Activated naive CD4-positive, alpha-beta T cell treated with anti-CD3 and anti-CD28 coated beads, Interleukin-2, amount 50 U/mL, for 72 hours (primary cell): ENCODE measurements around the gene CCSER1. TPM values are rescaled to one million over a fixed set of nuclear protein-coding genes. Genes with fewer than 3 reads are reported as not detected.
"Not testable (repeated sequence)": the region's sequence is repeated elsewhere in the genome, so short reads cannot be mapped to it uniquely, and the experiment has no call there.

Experiments used
- ATAC-seq, 2 donors: fragments of 150-1000 bp; cut with Tn5 transposase; 2 replicates each; pipeline ENCODE4 v1.10.0; 2021; ENCODE audit warnings: mild to moderate bottlenecking in 2 of 2, moderate library complexity in 2 of 2
- DNase-seq, 2 donors: peaks; one replicate each; pipeline ENCODE4 v3.0.0; 2021 to 2022; ENCODE audit warnings: low spot score in 2 of 2
- H3K27ac Mint-ChIP-seq, 2 donors: one replicate each; pipeline ENCODE4 v1.8.0; 2022; ENCODE audit warnings: mild to moderate bottlenecking in 2 of 2, mixed read lengths in 2 of 2
- H3K36me3 Mint-ChIP-seq, 2 donors: one replicate each; pipeline ENCODE4 v1.8.0; 2022; ENCODE audit warnings: mixed read lengths in 2 of 2
- H3K9me3 Mint-ChIP-seq, 2 donors: one replicate each; pipeline ENCODE4 v1.8.0; 2022; ENCODE audit warnings: mixed read lengths in 2 of 2
- total RNA-seq, 2 donors: library from RNA; stranded (reverse); gene quantifications; one replicate each; pipeline ENCODE4 v1.2.3, GENCODE V29; 2022

The CCSER1 gene
- total RNA-seq, 2 donors from 2014 or later, result 0.23 TPM; not detected in 1

DNA sequence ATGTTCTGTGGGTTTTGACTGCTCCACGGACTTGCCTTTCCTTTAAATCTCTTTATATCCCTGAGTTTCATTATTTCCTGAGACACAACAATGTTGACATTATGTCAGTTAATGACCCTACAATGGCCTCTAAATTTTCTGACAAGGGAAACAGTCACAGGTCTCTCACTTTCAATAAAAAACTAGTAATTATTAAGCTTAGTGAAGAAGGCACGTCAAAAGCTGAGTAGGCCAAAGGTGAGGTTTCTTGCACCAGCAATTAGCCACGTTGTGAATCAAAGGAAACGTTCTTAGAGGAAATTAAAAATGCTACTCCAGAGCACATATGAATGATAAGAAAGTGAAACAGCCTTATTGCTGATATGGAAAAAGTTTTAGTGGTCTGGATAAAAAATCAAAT lies 1246.4 kb downstream of the CCSER1 start:
- no peaks in the 10 kb centered on the region for H3K36me3 Mint-ChIP-seq
- DNase-seq (no peak), ATAC-seq (no peak)
- H3K27ac Mint-ChIP-seq, result no peak overlapping the region
- H3K9me3 Mint-ChIP-seq, result peaks cover 21 to 22% of the 10 kb centered on the region in 2 donors

DNA sequence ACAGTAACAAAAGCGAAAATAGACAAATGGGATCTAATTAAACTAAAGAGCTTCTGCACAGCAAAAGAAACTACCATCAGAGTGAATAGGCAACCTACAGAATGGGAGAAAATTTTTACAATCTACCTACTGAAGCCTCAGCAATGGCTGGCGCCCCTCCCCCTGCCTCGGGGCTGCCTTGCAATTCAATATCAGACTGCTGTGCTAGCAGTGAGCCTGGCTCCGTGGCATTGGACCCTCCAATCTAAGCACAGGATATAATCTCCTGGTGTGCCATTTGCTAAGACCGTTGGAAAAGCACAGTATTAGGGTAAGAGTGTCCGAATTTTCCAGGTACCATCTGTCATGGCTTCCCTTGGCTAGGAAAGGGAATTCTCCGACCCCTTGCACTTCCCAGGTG lies 1278.2 kb downstream of the CCSER1 start:
- DNase-seq, H3K27ac Mint-ChIP-seq, ATAC-seq: not testable (repeated sequence)
- Mint-ChIP-seq H3K36me3 (peaks cover 0 to 16% of the 10 kb centered on the region in 2 donors), H3K9me3 (peaks cover 7 to 16% of the 10 kb centered on the region in 2 donors)

DNA sequence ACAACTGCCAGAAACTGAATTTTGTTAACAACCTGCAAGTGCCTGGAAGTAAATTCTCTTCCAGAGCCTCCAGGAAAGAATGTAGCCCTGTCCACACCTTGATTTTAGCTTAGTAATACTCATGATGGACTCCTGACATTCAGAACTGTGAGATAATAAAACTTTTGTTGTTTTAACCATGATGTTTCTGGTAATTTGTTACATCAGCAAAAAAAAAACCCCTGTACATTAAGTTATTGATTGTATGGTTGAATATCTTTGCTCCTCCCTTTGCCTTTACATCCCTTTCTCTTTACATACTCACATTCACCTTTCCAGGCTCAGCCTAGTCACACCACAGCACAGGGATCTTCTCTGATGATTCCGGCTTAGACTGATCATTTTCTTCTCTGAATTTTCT lies 1294.8 kb downstream of the CCSER1 start:
- H3K36me3 Mint-ChIP-seq, result peaks cover 0 to 7% of the 10 kb centered on the region in 2 donors
- peaks cover 20 to 21% of the 10 kb centered on the region in 2 donors for H3K9me3 Mint-ChIP-seq
- ATAC-seq, result no peak
- no peak overlapping the region for H3K27ac Mint-ChIP-seq
- no peak for DNase-seq

- DNase-seq (no peak), ATAC-seq (no peak)
- Mint-ChIP-seq H3K27ac (no peak overlapping the region), H3K9me3 (peaks cover 4 to 6% of the 10 kb centered on the region in 2 donors), H3K36me3 (no peaks in the 10 kb centered on the region)
Measured at GRCh38 chr4:91426725-91427124, 1299.5 kb downstream of the CCSER1 start.

- H3K9me3 Mint-ChIP-seq, result peaks cover 4 to 6% of the 10 kb centered on the region in 2 donors
- DNase-seq, result no peak
- H3K36me3 Mint-ChIP-seq, result no peaks in the 10 kb centered on the region
- H3K27ac Mint-ChIP-seq, result no peak overlapping the region
- ATAC-seq, result no peak
Measured at GRCh38 chr4:91427171-91427570, 1300.0 kb downstream of the CCSER1 start.

DNA sequence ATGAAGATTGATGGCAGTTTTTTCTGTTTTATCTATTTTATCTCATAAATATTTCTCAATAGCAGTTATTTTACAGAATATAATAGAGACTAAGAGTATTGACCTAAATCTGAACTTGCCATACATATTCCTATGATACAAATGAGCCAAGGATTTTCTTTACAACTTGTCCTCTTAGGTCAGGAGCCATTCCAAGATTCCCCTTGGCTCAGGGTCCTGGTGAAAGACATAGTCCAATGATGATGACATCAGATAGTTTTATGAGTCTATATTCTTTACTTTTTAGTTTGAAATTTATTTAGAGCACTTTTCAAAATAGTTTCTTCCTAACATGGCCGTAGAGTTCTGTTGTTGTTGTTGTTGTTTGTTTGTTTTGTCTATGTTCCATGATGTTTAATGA lies 1307.4 kb downstream of the CCSER1 start:
- peaks cover 11 to 21% of the 10 kb centered on the region in 2 donors for H3K9me3 Mint-ChIP-seq
- ATAC-seq (no peak), DNase-seq (no peak)
- H3K36me3 Mint-ChIP-seq, result no peaks in the 10 kb centered on the region
- no peak overlapping the region for H3K27ac Mint-ChIP-seq

DNA sequence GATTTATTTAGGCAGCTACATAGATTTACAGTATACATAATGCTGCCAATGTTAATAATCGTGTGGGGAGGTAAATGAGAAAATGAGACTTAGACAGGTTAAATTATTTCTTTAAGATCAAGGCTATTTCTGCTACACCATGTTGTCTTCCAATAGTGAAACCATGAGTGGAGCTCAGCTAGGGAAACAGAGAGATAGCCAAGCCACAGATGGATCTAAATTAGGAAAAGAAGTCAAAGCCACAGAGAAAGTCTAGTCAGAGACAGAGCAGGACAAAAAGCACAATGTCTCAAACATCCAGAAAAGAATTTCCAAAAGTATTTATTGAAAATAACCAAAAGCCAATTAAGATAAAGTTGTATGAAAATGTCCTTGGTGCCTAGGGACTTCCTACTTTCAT lies 1309.4 kb downstream of the CCSER1 start:
- Mint-ChIP-seq H3K27ac (no peak overlapping the region), H3K36me3 (peaks cover 0 to 6% of the 10 kb centered on the region in 2 donors), H3K9me3 (peaks cover 18 to 29% of the 10 kb centered on the region in 2 donors)
- no peak for DNase-seq
- no peak for ATAC-seq

DNA sequence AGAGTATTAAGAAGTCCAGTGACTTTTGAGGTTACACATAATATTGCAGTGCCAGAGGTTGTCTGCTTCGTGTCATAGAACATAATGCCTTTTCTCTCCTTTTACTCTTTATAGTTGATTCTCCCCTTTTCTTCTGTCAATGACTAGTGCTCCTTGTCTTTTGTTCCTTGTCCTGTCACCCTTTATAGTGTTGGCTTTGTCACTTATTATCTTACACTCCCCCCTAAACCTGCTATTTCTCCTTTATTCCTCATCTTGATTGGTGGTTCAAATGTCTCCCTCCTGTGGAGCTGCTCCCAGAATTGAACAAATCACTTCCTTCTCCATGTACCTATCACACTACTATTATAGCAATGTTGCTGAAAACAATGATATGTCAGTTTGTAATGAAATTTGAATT lies 1320.0 kb downstream of the CCSER1 start:
- DNase-seq, result no peak
- peaks cover 0 to 5% of the 10 kb centered on the region in 2 donors for H3K36me3 Mint-ChIP-seq
- no peak overlapping the region for H3K27ac Mint-ChIP-seq
- ATAC-seq, result no peak
- peaks cover 11 to 15% of the 10 kb centered on the region in 2 donors for H3K9me3 Mint-ChIP-seq

DNA sequence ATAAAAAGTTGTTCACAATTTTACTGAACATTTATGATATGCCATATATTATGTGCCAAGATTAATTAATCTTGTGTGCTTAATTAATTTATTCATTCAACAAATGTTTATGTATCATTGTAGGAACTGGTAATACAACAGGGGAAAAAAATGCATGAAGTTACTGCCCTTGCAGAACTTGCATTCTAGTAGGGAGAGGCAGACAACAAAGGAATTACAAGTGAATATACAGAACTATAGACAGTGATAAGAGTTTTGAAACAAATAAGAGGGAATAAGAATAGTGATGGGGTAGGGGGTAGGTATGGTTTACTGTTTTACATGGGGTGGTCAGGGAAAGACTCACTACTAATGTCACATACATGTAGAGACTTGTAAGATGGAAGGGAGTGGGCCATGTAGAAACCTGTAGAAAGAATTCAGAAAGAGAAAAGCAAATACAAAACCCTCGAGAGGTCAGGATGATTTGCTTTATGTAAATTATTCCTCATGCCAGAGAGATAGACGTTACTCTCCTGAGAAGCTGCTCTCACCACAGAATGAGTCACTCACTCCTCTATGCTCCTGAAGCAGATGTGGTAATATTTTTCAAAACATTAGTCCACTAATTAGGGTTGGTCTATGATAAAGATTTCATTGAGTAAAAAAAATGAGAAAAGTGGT lies 1321.6 kb downstream of the CCSER1 start:
- Mint-ChIP-seq H3K27ac (no peak overlapping the region), H3K9me3 (peaks cover 11 to 15% of the 10 kb centered on the region in 2 donors), H3K36me3 (peaks cover 0 to 5% of the 10 kb centered on the region in 2 donors)
- DNase-seq, result no peak
- ATAC-seq, result no peak

DNA sequence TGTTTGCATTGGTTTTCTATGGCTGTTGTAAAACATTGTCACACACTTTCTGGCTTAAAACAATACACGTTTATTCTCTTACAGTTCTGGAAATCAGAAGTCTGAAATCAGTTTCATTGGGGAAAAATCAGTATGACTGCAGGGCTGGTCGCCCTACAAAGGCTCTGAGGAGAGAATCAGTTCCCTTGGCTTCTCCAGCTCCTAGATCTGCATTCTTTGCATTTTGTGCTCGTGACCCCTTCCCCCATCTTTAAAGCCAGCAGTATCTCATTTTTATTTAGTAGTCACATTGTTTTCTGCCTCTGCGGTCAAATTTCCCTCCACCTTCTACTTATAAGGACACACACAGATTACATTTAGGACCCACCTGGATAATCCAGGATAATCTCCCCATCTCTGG lies 1326.9 kb downstream of the CCSER1 start:
- ATAC-seq, result no peak
- DNase-seq, result no peak
- H3K9me3 Mint-ChIP-seq, result peaks cover 4 to 9% of the 10 kb centered on the region in 2 donors
- no peak overlapping the region for H3K27ac Mint-ChIP-seq
- H3K36me3 Mint-ChIP-seq, result no peaks in the 10 kb centered on the region

GRCh38 chr4:91462566-91462965 lies 1335.4 kb downstream of the CCSER1 start:
- H3K36me3 Mint-ChIP-seq, DNase-seq, H3K27ac Mint-ChIP-seq, ATAC-seq: not testable (repeated sequence)
- H3K9me3 Mint-ChIP-seq, result peaks cover 16 to 22% of the 10 kb centered on the region in 2 donors

DNA sequence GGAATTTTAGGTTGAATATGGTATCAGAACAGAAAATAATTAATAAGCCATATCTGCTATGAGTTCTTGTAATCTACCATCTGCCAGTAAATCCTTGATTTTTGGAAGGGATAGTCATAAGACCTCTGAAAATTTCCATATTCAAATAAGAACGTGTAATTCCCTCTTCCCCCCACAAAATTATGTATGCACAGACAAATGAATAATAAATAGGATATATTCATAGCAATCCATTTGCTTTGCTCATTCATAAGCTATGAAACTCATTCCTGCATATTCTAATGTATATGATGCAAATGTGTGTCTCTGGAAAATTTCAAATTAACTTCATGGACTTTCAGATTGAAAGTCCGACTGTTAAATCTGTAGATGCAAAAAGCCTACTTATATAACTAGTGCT lies 1343.5 kb downstream of the CCSER1 start:
- Mint-ChIP-seq H3K27ac (no peak overlapping the region), H3K36me3 (no peaks in the 10 kb centered on the region), H3K9me3 (peaks cover 4 to 6% of the 10 kb centered on the region in 2 donors)
- ATAC-seq, result no peak
- DNase-seq, result no peak

- Mint-ChIP-seq H3K27ac (no peak overlapping the region), H3K36me3 (no peaks in the 10 kb centered on the region), H3K9me3 (peaks cover 4 to 6% of the 10 kb centered on the region in 2 donors)
- no peak for DNase-seq
- no peak for ATAC-seq
Measured at GRCh38 chr4:91471280-91471679, 1344.1 kb downstream of the CCSER1 start.

GRCh38 chr4:91472046-91472445 lies 1344.9 kb downstream of the CCSER1 start:
- no peak overlapping the region for H3K27ac Mint-ChIP-seq
- peaks cover 4 to 6% of the 10 kb centered on the region in 2 donors for H3K9me3 Mint-ChIP-seq
- DNase-seq, result no peak
- no peaks in the 10 kb centered on the region for H3K36me3 Mint-ChIP-seq
- no peak for ATAC-seq

DNA sequence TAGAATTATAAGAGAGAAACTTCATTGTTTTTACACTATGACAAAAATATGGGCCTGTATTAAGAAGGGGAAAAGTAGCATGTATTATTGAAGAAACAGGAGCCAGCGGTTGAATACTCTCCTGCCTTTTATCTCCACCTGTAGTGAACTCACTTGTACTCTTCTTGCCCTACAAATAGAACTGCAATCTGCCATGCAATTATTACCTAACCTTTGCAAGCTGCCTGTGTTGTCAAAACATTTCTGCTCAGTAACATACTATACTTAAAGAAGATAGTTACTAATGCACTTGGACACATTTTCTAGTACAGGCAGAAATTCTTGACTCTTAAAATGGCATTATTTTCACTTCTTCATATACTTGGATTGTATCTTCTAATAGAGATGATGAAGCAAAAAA lies 1358.2 kb downstream of the CCSER1 start:
- no peak for DNase-seq
- peaks cover 0 to 2% of the 10 kb centered on the region in 2 donors for H3K36me3 Mint-ChIP-seq
- H3K9me3 Mint-ChIP-seq, result peaks cover 17 to 29% of the 10 kb centered on the region in 2 donors
- no peak for ATAC-seq
- H3K27ac Mint-ChIP-seq, result no peak overlapping the region

DNA sequence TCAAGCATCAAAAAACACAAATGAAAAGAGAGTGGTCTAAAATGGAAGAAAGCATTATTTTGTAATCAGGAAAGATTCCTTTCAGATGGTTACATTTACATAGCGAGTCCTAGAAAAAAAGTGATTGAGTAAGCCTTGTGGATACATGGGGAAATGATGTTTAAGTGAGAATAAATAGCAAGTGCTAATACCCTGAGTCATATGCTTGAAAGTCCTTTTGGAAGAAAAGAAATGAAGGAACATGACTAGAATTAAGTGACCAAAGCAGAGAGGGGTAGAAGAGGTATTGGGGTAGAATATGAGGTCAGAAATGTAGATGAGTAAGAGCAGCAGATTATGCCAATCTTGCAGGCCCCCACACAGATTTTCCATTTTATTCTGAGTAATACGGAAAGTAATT lies 1361.8 kb downstream of the CCSER1 start:
- Mint-ChIP-seq H3K36me3 (no peaks in the 10 kb centered on the region), H3K27ac (no peak overlapping the region), H3K9me3 (peaks cover 14 to 25% of the 10 kb centered on the region in 2 donors)
- ATAC-seq, result no peak
- no peak for DNase-seq

GRCh38 chr4:91497892-91498291 lies 1370.7 kb downstream of the CCSER1 start:
- H3K9me3 Mint-ChIP-seq, result peaks cover under 1 to 7% of the 10 kb centered on the region in 2 donors
- no peak for DNase-seq
- no peak for ATAC-seq
- H3K36me3 Mint-ChIP-seq, result no peaks in the 10 kb centered on the region
- H3K27ac Mint-ChIP-seq, result no peak overlapping the region

DNA sequence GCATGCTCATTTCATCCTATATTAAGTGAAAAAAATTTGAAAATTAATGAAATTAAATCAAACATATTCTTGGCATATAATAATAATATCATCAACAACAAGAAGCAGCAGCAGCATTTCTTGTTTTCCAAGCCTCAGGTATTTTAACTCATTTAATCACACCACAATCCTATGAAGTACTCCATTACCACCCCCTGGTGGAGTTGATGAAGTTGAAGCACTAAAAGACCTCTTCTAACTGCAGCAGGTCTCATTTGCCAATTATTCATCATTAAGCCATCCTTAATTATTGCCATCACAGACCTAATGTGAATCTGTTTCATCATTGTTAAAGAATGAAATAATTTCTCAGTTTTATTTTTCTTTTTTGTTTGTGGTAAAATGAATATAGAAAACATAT lies 1375.2 kb downstream of the CCSER1 start:
- no peak for DNase-seq
- Mint-ChIP-seq H3K27ac (no peak overlapping the region), H3K9me3 (peaks cover 0 to 14% of the 10 kb centered on the region in 2 donors), H3K36me3 (no peaks in the 10 kb centered on the region)
- no peak for ATAC-seq
